NCI-H187 (cell line): ENCODE data around the gene ZFPM1.
A peak's percentile ranks its signal among the peaks of the same experiment; 100 is the strongest.

ENCODE experiments used
- DNase-seq, 2 experiments: peaks; one replicate each; lab custom pipeline; 2025; lab: John Stamatoyannopoulos, UW

The ZFPM1 gene

GRCh38 chr16:88451586-88452481, 1.2 kb upstream of the ZFPM1 start:
- DNase-seq, result no peak

GRCh38 chr16:88452482-88453216, 431 bp upstream of the ZFPM1 start:
- peak; percentile 71 to 84 for DNase-seq

- no peak for DNase-seq
Observed at GRCh38 chr16:88453611-88454522, 787 bp downstream of the ZFPM1 start.

- DNase-seq, result no peak
Observed at GRCh38 chr16:88454523-88454947, 1.5 kb downstream of the ZFPM1 start.

DNA sequence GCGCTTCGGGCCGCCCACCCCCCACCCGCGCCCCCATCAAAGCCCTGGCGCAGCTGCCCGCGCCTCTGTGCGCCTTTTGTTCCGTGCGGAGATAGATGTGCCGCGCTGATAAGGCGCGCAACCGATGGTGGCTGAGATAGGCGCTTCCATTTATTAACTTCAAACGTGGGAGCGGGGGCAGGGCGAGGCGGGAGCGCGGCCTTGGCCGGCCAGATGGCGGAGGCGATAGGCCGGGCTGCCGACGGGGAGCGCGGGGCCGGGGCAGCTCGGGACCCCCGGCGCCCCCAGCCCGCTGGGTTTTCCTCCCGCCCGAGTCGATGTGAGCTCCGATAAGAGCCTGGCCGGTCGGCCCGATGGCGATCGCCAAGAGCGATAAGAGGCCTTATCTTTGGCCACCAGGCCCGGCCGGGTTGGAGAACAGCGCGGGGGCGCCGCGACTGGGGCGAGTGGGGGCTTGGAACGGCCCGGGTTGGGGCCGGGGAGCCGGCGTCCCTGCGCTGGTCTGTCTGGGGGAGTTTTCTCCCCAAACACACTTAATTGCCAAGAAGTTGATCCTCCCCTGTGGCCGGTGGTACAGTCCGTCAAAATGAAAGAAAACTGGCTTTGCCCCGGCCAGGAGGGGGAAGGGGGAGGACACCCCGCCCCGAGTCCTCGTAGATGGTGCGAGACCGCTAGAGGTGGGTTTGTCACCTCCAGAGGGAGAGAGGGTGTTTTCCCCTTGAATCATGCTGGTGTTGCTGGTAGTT, 2.7 kb downstream of the ZFPM1 start:
- no peak for DNase-seq

DNA sequence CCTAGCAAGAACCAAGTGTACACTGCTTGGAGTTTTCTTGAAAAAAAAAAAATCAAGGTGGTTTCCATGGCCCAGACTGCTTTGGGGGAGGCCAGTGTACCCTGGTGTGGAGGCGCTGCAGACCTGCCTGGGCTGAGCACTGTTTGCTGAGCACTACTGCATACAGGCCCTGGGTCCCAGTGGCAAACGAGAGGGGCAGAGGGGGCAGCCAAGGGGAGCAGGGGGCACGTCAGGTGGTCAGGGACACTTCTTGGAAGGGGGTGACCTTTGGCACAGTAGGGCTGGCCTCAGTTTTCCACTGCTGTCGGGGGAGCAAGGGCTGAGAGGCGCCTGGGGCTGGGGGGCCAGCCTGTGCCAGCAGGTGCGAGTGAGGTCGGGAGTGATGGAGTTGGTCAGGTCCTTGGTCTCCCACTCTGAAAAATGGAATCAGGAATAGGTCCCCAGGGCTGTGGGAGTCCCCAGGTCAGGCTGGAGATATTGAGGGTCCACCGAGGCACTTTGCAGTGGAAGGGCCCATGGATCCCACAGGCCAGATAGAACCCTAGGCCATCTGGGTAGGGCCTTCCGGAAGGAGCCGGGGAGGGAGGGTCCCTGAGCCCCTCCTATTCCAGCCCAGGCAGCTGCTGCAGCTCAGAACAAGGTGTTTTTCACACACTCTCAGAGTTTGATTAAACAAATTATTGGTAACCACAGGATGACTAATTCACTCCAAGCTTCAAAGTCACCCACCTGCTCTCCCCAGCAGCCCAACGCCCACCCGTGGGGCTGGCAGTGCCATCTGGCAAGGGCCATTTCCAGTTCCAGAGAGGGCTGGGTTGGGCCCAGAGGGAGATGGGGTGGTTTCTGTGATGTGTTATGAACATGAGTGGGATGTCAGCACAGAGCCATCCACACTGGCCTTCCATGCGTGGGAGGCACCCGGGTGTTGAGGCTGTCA, 3.5 kb downstream of the ZFPM1 start:
- no peak for DNase-seq

- no peak for DNase-seq
Observed at GRCh38 chr16:88458039-88458772, 5.1 kb downstream of the ZFPM1 start.

DNA sequence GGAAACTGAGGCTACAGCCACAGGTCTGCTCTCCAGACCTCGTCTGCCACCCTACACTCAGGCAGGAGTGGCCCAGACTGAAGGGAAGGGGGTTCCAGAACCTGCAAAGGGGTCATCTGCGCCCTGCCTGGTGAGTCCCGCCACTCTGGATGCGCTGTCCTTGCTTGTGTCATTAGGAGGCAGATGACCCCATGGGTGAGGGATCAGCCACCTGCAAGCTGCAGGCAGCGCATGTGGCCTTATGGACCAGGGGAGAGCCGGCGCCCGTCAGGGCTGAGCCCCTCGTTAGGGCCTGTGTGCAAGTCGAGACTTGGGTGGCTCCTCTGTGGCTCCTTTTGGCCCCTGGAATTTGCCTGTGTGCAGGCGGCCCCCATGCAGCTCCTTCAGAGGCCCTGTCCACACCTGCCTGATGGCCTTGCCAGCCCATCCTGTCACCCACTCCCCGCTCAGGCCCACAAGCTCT, 5.7 kb downstream of the ZFPM1 start:
- DNase-seq, result no peak

GRCh38 chr16:88459366-88460073, 6.4 kb downstream of the ZFPM1 start:
- DNase-seq, result no peak

GRCh38 chr16:88460496-88461330, 7.6 kb downstream of the ZFPM1 start:
- DNase-seq, result no peak

GRCh38 chr16:88461331-88462269, 8.5 kb downstream of the ZFPM1 start:
- DNase-seq, result no peak

GRCh38 chr16:88462396-88462795, 9.3 kb downstream of the ZFPM1 start:
- DNase-seq, result no peak

- no peak for DNase-seq
Observed at GRCh38 chr16:88463411-88463810, 10.3 kb downstream of the ZFPM1 start.

DNA sequence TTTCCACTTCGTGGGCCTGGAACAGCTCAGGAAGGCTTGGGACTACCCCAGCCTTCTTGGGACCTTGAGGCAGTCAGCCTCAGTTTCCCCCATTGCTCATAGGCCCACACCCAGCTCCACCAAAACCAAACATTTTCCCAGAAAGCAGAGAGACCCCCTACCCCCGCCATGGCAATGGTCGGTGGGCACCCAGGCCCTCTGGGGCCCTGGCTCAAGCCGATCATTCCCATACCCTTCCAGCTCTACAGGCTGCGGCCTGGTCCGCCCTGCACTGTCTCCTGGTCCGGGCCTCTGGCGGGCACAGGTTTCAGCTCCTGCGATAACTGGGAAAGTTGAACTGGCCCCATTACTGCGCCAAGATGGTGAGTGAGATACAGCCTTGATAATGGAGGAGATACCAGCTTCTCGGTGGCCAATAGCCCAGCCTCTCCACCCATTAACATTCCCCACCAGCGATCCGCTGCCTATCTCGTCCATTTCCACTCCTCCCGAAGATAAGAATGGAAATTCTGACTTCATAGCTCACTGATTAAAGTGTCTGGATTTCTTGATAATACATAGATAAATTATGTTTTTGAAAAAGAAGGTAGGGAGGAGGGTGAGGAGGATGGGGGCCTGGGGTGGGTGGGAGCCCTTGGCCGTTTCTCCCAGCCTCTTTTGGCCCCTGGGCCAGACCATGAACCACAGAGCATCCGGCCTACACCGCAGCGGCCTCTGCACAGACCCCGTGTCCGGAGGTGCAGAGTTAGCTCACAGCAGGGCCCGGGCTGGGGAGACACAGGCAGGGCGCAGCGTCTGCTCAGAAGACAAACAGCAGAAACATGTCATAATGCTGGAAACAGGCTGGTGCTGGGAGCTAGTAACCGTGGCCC, 11.6 kb downstream of the ZFPM1 start:
- no peak for DNase-seq

DNA sequence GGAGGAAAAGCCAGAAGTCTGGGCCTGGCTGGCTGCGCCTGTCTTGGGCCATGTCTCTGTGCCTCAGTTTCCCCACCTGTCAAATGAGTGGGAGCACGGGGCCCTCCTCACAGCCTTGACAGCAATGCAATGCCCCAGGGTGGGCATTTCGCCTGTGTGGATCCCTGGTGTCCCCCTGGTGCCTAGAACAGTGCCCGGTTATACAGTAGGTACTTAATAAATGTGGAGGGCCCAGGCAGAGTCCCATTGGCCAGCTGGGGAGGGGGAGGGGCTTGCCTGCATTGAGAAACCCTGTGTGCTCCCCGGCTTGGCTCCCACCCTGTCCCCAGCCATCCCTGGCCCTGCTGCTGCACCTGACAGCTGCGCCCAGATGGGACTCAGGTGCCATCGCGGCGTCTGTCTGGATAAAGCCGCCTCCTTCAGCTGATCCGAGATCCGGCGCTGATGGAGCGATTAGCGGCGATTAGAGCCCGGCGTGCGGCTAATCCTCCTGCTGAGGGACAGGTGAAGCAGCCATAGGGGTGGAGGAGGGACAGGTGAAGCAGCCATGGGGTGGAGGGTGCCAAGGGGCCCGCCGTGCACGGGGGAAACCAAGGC, 12.4 kb downstream of the ZFPM1 start:
- no peak for DNase-seq
